Astrocyte of the hippocampus (primary cell): ENCODE results near the gene CACNA1F.

Experiments
- DNase-seq: peaks from one replicate; pipeline ENCODE4 v3.0.0; 2011; ENCODE audit warnings: low read depth, low spot score

The CACNA1F gene

DNA sequence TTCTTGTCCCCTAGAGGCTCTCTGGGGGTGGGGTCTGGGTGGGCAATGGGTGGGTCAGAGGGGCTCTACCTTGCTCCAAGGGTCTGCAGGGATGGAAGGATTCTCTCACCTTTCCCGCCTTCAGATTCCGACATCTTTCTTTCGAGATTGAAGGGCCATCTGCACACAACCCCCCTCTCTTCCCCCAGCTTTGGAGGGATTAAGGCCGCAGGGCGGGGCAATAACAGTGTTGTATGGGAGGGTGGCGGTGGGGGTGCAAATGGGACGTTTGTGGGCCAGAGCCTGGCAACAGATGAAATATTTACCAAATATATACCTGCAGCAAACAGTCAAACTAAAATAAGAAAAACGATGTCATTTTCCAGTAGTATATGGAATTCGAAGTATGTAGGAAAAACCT, at the start of gene CACNA1F:
TSS of gene CACNA1F (minus strand) at position 165 of the 400 bp plus-strand sequence. CDS start at position 134, 31 bp downstream.
- no peak for DNase-seq

DNA sequence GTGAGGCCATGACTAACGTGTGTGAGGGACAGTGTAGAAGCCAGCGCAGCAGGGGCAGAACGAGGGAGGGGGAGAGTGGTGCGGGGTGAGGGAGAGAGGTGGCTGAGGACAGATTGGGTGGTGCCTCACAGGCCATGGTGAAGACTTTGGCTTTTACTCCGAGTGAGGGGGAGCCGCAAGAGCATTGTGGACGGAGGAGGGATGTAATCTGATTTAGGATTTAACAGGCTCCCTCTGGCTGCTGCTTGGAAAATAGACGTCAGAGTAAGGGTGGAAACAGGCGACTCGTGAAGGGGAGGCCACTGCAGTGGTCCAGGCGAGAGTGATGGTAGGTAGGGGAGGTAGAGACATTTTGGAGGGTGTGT, 49.5 kb upstream of the CACNA1F start:
- DNase-seq: peak; percentile 33

DNA sequence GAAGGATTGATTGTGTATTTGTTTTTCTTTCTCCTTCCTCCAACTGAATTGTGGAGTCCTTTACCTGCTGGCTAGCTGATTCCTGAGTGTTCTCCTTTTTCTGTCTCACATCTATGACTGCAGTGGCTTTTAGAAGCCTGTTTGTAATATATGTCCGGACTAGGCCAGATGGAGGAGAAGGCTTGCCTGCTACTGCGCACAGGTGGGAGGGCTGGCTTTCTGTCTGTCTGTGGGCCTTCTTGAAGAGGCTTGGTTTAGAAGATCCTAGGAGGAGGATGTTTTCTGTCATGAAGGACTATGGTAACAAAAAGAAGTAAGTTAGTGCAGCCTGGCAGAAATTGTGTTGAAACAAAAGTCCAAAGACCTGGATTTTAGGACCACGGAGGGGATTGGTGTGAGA, 44.9 kb upstream of the CACNA1F start:
- no peak for DNase-seq

DNA sequence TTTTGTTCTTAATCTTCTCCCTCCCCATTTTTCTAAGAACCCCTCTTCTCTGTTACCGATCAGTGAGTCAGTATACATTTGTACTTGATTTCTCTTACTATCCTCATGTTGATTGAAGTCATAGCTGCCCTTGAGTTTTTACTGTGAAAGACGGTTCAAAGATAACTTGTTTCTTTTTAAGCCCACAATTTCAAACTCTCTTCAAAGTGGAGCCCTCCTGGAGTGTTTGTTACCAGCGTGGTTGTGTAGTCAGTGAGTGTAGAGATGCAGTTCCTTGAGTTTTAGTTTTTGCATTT, 44.3 kb upstream of the CACNA1F start:
- DNase-seq: no peak

DNA sequence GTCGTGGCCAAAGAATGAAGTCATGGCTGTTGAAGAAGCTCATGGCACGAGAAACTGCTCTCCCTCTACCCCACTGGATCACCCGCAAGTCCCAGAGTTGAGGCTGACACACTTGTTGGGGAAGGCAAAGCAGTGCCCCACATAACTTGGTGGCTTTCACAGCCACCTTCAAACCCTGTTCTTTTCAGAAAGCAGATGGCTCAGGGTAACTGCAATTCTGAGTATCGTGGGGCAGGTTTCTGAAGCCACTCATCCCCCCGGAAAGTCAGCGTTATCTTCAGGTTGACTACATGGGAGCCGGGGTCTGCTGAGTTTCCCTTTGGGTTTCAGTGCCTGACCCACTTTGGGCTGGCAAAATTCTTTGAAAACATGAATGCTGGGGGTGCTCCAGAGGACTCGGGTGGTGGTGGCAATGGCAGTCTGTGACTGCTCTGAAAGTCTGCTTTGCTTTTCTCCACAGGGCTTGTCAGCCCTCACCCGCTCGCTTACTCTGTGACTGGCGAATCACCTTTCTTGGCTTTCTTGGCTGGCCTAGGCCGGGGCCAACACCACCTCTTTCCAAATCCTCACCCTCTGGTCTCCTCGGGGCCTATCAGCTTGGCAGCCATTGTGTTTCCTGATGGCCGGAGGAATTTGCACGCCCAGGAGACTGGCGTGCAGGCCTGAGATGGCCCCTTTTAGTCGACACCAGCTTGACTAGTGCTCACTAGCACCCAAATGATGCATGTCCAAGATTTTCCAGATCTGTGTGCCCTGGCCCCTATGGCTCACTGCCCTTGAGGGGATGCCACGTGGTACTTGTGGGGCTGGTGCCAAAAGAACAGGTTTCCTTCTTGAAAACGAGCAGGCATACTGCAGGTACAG, 43.8 kb upstream of the CACNA1F start:
- DNase-seq: no peak

DNA sequence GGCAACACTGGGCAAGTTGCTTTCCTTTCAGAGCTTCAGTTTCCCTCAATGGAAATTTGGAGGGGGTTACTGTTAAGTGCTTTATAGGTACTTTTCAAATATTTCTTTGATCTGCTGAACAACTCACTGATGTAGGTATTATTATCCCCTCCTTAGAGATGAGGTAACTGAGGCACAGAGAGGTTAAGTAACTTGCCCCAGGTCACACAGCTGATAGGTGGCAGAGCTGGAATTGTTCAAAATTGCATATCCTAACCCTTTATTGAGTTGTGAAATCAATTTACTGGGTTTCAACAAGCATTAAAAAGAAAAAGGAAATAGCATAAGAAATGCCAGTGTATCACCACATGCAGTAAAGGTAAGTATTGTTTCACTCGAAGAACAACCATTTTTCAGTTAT, 43.1 kb upstream of the CACNA1F start:
- no peak for DNase-seq

DNA sequence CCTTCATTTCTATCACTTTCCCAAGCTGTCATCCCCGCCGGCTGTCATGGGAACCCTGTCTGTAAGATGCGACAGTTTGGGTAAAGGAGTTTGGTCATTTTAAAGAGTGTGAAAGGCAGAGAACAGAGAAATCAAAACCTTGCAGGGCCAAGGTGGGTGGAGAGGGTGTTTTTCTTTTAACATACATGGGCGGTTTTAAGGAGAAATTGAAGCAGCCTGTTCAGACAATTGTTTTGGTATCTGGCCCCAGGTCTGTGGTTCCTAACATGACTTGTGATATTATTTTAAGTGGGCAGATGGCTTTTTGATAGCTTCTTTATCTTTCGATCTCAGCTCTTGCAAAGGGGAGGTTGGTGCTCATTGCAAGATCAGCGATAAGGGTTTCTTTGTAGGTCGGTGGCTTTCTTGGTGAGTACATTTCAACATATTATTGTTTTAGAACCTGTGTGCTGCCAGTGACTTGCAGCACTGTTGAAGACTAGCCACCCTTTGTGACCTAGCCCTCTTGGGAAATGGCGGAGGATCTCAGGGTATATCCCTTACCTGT, 40.1 kb upstream of the CACNA1F start:
- DNase-seq: no peak

DNA sequence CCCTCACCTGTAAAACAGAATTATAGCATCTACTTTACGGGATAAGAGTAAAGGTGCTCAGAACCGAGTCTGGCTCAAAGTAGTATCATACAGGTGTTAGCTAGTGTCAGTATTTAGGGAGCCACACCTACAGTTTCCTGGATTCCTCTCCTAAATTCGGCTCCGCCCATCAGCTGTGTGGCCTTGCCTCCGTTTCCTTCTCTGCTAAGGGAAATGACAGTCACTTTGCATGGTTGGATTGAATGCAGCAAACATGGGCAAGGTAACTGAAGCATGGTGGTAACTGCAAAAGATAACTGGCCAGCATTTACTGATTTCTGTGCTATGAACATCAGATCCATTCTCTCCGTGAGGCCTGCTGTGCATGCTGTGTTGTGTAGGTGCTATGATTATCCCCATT, 39.3 kb upstream of the CACNA1F start:
- no peak for DNase-seq

DNA sequence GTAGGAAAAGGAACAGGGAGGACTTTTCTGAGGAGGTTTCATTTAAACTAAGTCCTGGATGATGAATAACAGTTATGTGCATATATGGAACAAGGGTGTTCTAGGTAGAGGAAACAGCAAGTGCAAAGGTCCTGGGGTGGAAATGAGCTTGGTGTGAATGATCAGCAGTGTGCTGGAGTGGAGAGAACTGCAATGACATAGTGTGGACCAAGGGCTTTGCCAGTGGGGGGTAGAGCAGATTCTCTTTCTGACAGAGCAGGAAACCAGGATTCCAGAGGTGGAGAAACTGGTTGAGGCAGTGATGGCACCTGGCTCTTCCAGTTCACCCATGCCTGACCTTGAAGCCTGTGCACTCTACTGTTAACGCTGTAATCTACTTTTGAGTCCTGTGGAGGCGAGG, 38.2 kb upstream of the CACNA1F start:
- no peak for DNase-seq

DNA sequence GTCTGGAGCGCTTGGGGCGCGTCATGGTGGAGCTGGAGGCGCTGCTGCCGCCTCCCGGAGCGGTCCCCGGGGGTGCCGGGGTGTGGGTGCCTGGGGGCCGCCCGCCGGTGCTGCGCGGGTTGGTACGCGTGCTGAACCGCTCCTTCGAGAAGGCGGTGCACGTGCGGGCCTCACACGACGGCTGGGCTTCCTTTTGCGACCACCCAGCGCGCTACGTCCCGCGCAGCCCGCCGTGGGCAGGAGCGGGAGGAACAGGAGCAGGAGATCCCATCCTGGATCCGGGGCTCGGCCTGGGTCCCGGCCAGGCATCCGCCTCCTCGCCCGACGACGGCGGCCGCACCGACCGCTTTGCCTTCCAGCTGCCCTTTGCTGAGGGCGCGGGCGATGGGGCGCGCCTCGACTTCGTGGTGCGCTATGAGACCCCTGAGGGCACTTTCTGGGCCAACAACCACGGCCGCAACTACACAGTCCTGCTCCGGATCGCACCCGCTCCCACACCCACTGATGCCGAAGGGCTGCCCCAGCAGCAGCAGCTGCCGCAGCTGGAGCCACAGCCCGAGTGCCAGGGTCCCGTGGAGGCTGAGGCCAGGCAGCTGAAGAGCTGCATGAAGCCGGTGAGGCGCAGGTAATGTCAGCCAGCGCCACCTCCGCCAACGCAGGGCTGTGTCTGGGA, 37.2 kb upstream of the CACNA1F start:
- no peak for DNase-seq

DNA sequence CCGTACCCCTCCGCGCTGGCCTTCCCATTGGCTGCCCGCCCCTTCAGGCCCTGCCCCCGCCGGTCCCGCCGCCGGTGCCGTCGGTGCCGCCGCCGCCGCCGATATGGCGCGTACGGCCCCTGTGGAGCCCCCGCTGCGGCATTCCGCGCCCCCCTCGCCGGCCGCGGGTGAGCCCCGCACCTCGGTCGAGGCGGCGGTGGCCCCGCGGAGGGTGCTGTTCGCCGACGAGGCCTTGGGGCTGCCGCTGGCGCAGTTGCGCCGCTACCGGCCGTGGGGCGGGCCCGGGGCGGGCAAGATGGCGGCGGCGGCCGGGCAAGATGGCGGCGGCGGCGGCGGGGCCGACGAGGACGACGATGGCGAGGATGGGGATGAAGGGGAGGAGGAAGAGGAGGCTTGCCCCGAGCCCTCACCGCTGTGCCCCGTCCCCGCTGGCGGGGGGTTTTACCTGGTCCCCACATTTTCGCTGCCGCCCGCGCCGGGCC, 36.7 kb upstream of the CACNA1F start, which contains the start of gene PPP1R3F:
TSS of gene PPP1R3F (plus strand) at position 27 of the 482 bp plus-strand sequence. CDS start at position 104, 77 bp downstream.
- DNase-seq: no peak

DNA sequence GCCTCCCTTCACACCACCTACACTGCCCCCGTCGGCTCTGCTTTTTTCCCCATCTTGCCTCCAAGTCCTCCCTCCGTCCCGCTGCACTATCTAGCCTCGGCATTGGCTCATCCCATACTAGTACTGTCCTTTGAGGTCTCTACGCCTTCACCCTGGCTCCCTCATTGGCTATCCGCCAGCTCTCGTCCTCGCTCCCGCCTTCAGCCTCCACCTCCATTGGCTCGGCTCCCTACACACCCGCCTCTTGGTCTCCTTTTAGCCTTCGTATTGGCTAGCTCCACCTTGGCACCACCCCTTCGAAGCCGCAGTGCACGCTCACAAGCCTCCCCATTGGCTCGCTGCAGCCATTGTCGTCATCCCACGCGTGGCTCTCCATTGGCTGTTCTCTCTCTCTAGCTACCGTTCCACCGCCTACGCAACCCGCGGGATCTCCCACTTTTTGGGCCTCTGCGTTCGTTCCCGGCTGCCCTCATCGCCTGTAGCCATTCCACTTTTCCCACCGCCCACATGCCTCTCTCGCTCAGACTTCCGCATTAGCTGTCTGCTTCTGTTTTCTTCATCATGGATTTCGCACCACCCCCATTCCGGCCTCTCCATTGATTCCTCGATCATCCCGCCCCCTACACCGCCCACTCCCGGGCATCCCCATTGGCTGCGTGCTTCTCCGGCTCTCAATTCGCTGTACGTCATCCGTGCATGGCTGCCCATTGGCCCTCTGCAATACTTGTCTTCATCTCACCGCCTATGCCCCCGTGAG, 36.0 kb upstream of the CACNA1F start:
- DNase-seq: peak; percentile 97

DNA sequence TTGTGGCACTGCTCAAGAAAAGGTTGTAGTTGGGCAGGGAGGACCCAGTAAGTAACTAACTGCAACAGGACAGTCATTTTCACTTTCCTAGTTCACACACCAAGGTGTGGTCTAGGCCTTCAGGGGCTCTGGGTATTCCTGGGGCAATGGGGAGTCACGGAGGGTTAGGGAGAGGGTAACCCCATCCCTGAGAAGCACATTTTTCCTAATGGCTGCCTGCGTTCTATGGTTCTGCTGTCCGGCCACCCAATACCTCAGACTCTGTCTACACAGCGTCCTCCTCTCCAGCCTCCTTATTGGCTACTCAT, 35.5 kb upstream of the CACNA1F start:
- DNase-seq: no peak

DNA sequence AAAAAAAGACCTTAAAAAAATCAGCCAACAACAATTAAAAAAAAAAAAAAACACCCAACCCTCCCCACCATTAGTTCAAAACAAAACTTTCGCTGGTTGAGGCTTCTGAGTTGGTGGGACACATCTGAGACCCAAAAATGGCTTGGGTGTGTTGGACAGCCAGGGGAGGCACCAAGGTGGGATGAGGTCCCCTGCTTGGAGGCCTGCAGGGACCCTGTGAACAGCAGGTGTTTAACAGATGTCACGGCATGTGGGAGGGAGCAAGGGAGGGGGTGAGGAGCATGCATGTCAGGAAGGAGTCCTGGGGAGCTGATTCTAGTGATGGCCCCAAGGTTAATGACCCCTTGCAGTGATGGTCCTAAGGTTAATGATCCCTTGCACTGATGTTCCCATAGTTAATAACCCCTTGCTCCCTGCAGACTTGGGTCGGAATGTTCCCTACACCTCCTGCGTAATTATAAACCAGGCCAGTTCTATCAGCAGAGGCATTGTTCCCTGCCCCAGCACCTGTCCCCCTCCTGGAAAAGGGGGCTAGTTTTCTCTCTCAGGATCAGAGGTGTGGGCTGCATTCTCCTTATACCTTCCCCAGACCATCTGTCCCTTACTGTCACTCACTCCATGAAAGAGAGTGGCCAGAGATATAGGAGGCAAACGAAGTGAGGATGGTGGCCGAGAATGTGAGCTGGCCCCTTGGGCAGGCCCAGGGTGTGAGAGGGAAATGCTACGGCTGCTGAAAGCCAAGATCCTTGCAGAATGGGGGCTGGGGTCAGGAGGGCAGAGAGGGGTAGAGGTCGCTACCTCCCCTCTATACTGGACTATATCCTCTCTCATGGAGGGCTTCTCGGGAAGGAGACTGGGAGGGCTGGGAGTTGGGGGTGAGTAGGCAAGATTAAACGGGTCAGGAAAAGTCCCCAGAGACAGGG, 33.6 kb upstream of the CACNA1F start:
- no peak for DNase-seq

DNA sequence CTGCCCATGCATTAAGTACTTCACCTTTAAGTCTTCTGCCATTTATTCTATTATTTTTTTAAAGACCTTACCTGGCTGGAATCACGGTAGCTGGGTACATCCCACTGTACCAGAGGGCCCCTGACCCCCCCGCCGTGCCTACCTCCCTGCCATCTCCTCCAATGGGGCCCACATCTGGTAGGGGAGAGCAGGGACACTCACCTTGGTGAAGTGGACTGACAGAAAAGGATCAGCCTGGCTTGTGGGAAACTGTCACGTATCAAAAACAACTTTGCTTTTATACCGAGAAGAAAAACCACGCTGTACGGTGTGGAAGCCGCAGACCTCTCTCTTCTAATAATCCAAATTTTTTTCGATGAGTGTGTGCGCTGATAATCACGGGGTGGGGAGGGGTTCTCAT, 31.3 kb upstream of the CACNA1F start, which contains the start of gene FOXP3:
TSS of gene FOXP3 (minus strand) at position 251 of the 400 bp plus-strand sequence. CDS start 6,205 bp downstream, outside the sequence.
- DNase-seq: no peak

DNA sequence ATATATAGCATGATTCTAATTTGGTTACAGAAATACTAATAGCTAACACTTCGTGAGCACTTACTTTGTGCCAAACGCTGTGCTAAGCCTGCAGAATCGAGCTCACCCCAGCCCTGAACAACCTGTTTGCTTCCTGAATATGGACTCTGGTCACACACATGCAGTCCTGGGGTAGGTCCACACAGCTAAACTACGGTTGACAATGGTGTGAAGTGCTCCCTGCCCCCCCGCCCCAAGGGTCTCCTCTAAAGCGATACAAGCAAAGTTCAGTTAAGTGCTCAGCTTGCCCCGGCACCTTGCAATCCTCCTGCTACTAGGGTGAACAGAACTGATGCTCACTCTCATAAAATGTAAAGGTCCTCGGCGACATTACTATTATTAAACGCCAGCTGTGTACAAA, 30.5 kb upstream of the CACNA1F start:
- no peak for DNase-seq

DNA sequence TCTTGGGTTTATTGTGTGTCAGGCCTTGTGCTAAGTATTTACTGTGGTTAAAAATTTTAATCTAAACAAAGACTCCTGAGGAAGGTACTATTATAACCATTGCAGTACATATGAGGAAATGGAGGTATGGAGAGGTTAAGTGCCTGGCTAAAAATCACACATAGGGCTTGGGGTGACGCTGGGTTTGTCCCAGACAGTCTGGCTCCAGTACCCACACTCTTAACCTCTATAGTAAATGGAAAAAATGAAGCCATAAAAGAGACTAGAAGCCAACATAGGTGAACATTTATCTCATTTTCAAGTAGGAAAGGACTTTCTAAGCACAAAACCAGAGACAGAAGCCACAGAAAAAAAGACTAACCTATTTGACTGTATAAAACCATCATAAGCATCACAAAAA, 29.5 kb upstream of the CACNA1F start:
- DNase-seq: no peak

DNA sequence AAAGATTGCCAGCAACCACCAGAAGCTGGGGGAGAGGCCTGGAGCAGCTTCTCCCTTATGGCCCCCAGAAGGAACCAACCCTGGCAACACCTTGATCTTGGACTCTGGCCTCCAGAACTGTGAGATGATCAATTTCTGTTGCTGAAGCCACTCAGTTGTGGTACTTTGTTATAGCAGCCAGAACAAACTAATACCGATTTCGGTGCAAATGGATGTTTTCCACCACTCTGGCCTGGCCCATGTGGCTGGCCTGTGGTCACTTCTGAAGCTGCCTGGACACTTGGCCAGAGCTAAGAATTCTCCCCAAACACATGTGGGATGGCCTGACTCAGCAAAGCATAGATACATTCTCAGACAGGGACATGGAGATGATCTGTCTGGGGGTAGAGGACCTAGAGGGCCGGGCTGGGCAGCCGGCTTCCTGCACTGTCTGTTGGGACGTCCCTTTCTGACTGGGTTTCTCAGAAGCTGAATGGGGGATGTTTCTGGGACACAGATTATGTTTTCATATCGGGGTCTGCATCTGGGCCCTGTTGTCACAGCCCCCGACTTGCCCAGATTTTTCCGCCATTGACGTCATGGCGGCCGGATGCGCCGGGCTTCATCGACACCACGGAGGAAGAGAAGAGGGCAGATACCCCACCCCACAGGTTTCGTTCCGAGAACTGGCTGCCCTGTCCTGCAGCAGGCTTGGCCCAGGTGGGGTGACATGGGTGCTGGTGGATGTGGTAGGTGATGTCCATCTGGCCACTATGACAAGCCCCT, 27.3 kb upstream of the CACNA1F start:
- DNase-seq: no peak

DNA sequence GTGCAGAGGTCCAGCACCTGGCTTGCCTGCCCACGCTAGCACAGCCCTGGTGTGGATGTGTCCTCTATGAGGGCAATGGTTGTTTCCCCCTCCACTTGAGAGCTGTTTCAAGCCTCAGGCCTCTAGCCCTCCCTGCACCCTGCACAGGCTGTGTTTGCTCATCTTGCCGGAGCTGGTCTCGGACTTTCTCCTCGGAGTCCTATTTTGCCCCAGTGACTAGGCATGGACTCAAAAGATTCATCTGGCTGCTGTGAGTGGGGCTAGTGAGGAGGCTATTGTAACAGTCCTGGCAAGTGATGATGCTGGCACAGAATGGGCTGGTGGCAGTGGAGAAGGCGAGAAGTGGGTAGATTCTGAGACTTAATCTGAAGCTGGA, 25.6 kb upstream of the CACNA1F start:
- no peak for DNase-seq
